ENCODE measurements around the gene DENND5B.

Gene DENND5B

GRCh38 chr12:31369712-31370521 lies 221.0 kb downstream of the DENND5B start:
- DNase-seq = no peak

DNA sequence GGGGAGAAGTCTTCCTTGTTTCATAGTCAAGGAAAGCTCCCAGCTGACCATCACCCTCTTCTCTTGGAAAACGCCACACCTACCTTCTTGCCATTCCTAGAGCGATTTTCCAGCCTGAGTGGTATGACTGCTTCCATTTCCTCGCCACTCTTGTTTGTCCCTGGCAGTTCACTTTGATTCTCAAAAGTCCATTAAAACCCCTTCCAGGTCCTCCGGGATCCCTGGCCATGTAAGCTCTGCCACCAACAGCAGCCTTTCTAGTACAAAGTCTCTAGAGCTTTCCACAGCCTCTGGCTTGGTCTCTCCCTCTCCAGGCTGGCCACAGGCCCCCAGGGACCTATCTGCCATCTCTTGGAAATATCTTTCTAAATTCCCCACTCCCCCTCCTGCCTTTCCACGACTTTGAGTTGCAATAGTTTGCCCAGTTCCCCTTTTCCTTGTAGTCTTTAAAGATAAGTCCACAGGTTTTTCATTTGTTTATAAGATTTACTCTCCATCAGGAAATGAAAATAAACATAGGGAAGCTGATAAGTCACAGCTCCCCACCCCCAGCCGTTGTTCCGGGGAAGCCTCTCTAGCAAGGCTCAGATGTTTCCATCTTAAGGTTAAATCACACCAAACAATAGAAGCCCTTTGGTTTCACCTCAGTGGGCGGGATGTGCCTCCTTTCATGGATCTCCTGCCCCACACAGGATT lies 222.1 kb downstream of the DENND5B start:
- no peak for DNase-seq

- DNase-seq = no peak
Measured at GRCh38 chr12:31366104-31366621, 224.8 kb downstream of the DENND5B start.

DNA sequence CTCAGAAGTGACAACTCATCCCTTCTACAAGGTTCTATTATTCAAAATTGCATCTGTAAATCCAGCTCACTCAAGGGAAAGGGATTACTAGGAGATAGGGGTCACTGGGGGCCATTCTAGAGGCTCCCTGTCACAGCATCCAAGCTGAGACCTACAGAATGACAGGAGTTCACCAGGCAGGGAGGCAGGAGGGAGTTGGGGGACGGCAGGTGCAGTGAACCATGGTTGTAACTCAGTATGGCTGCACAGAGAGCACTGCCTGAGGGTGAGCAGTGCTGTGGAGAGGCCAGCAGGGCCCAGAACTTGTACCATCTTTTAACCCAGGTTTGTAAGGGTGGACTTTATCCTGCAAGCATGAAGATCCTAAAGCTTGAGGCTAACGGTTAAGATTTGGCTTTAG lies 227.1 kb downstream of the DENND5B start:
- DNase-seq = no peak

- no peak for DNase-seq
Measured at GRCh38 chr12:31363416-31363809, 227.5 kb downstream of the DENND5B start.

DNA sequence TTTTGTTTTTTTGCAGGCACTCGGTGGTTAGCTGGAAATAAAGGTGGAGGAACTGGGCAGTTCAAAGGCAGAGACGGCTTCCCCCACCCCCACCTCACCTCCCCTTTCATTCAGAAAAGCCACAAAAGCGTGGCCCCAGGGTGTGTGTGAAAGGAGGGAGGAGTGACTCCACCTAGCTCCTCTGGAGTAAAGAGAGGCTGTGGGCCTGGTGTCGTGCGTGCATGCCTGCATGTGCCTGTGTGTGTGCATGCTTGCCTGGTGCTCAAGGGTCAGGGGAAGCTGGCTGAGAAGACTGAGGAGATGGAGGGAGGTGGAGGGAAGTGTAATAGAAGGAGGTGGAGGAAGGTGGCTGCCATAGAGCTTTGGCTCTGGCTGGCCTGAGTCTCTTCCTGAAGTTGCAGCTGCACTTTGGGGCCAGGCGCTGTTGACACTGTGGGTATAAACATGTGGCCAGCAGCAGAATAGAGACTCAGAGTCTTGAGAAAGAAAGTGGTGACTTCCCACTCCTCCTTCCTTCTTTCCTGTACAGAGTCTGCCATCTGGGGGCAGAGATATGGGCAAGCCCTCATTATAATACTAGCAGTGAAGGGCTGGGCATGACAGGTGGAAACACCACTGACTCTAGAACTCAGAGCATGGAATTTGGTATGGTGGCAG lies 228.0 kb downstream of the DENND5B start:
- peak; percentile 2 for DNase-seq

DNA sequence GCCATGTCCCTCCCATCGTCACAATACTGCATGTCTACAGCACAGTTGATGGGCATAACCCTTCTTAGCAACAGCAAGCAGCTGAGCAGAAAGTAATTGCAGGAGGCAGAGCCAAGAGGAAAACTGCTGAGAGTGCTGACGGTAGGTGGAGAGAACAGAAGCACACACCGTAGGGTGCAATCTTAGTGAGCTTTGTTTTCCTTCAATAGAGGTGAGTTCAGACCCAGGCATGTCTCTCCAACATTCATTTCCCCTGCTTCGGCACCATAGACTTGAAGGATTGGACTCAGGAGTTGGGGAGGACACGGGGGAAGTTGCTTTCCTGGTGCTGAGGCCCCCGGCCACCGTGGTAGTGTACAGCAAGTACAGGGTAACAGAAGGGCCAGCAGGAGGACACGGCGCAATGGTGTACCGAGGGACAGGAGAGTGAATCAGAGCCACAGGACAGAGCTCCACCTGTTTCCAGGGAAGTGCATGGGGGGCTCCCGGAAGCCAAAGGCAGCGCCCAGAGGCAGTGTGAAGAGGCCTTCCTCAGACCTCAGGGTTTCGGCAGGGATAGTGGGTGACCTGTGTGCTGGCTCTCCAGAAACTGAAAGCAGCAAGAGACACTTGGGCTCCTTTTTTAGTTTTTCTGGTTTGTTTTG lies 228.7 kb downstream of the DENND5B start:
- DNase-seq = no peak

- DNase-seq = no peak
Measured at GRCh38 chr12:31361730-31362114, 229.2 kb downstream of the DENND5B start.

GRCh38 chr12:31355747-31356107 lies 235.2 kb downstream of the DENND5B start:
- no peak for DNase-seq

DNA sequence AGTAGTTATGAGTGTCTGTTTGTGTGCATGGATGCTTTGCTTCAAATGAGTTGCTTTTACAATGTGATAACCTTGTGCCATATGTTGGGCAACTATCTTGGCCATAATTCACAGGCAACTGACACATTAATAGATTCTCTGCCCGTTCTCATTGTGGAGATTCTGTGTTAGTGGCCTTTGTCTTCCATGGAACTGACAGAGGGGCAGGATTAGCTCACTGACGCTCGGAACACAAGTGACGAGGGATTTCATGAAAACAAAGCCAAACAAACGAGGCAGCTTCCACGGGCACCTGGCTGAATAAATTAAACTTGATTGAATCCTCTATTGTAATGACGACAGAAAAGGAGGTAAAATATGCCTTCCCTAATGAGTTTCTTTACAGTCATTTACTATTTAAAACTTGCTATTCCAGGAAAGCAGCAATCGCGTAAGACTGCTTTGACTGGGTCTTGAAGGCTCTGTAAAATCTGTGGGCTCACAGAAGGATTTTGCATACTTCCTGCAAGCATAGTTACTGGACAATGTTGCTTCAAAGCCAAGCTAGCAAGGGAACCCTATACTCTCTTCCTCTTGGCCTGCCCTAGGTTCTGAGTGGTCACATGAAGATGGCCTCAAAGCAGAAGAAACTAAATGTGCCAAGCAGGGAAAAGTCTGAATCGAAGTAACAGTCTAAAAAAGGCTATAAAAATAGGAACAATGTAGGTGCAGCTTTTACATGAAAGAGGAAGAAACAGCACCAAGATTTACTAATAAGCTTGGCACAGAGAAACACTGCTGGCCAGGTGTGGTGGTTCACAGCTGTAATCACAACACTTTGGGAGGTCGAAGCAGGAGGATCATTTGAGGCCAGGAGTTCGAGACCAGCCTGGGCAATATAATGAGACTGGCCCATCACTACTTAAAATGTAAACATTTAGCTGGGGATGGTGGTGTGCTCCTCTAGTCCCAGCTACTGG lies 236.9 kb downstream of the DENND5B start:
- DNase-seq = no peak

GRCh38 chr12:31346267-31346666 lies 244.7 kb downstream of the DENND5B start:
- no peak for DNase-seq

GRCh38 chr12:31343139-31343538 lies 247.8 kb downstream of the DENND5B start:
- DNase-seq = no peak

DNA sequence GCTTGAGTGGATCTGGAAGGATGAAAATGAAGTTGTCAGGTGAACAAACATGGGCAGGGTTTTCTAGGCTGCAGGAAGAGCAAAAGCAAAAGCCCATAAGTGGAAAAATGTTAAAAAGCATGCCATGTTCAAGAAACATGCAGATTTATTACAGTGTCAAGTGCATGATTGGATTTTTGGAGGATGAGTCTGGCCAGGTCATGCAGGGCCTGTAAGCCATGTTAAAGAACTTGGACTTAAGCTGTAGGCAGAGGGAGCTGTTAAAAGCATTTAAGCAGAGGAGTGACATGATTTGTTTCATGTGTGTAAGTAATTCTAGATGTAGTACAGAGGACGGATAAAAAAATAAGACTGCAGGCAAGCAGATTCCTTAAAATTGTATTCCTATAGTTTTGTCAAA lies 248.7 kb downstream of the DENND5B start:
- no peak for DNase-seq

DNA sequence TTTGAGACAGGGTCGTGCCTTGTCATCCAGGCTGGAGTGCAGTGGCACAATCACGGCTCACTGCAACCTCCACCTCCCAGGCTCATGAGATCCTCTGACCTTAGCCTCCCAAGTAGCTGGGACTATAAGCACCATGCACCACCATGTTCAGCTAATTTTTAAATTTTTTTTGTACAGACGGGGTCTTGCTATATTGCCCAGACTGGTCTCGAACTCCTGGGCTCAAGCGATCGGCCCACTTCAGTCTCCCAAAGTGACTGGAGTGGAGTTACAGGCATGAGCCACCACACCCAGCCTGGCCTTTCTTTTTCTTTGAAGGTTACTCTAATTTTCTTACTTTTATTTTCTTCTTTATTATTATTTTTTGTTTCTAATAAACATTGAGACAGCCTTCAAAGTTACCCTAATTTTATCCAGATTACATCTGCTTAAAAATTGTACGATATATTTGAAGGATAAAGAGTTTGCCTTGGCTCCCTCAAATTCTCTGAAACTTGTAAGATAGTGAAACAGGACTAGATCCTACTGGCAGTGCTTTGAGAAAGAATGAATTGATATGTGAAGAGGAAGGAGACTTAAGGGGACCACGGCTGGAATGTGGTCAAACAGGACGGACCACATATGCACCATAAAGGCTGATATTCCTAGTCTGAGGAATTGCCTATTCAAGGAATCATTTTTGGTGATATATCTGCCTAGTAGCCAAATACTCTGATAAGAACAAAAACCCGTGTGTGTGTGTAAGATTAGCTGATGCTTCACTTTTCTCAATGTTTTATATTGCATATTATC lies 250.9 kb downstream of the DENND5B start:
- DNase-seq = no peak

GRCh38 chr12:31337952-31338351 lies 253.0 kb downstream of the DENND5B start:
- no peak for DNase-seq
